CD4-positive, alpha-beta T cell treated with Interleukin-6 at 100 ng/mL for 8 hours (primary cell): ENCODE measurements around the gene ARHGAP15.

Experiments used
- DNase-seq: peaks from one replicate; pipeline ENCODE4 v3.0.0-alpha.2; 2020; ENCODE audit warnings: mixed read lengths, low spot score

Gene ARHGAP15

GRCh38 chr2:143263066-143263625 lies 133.9 kb downstream of the ARHGAP15 start:
- no peak for DNase-seq

GRCh38 chr2:143264851-143265250 lies 135.6 kb downstream of the ARHGAP15 start:
- no peak for DNase-seq

GRCh38 chr2:143279672-143280071 lies 150.5 kb downstream of the ARHGAP15 start:
- DNase-seq: no peak

- no peak for DNase-seq
These were observed 151.0 kb downstream of the ARHGAP15 start for GRCh38 chr2:143280097-143280757.

- DNase-seq: no peak
These were observed 153.5 kb downstream of the ARHGAP15 start for GRCh38 chr2:143282684-143283083.

- peak; percentile 41 for DNase-seq
These were observed 155.0 kb downstream of the ARHGAP15 start for GRCh38 chr2:143284087-143284675.

- no peak for DNase-seq
These were observed 159.8 kb downstream of the ARHGAP15 start for GRCh38 chr2:143289025-143289424.

- no peak for DNase-seq
These were observed 161.0 kb downstream of the ARHGAP15 start for GRCh38 chr2:143290221-143290620.

GRCh38 chr2:143294068-143294467 lies 164.8 kb downstream of the ARHGAP15 start:
- no peak for DNase-seq

- DNase-seq: no peak
These were observed 166.9 kb downstream of the ARHGAP15 start for GRCh38 chr2:143296089-143296488.

- no peak for DNase-seq
These were observed 168.0 kb downstream of the ARHGAP15 start for GRCh38 chr2:143297182-143297581.

GRCh38 chr2:143300536-143300935 lies 171.3 kb downstream of the ARHGAP15 start:
- DNase-seq: no peak

- no peak for DNase-seq
These were observed 182.2 kb downstream of the ARHGAP15 start for GRCh38 chr2:143311426-143311825.

- no peak for DNase-seq
These were observed 183.2 kb downstream of the ARHGAP15 start for GRCh38 chr2:143312441-143312840.

- no peak for DNase-seq
These were observed 184.6 kb downstream of the ARHGAP15 start for GRCh38 chr2:143313861-143314260.

- no peak for DNase-seq
These were observed 192.8 kb downstream of the ARHGAP15 start for GRCh38 chr2:143321994-143322393.

GRCh38 chr2:143329288-143329687 lies 200.1 kb downstream of the ARHGAP15 start:
- DNase-seq: no peak

GRCh38 chr2:143333168-143333791 lies 204.1 kb downstream of the ARHGAP15 start:
- no peak for DNase-seq

- DNase-seq: no peak
These were observed 204.6 kb downstream of the ARHGAP15 start for GRCh38 chr2:143333847-143334246.

- DNase-seq: no peak
These were observed 205.6 kb downstream of the ARHGAP15 start for GRCh38 chr2:143334837-143335236.

GRCh38 chr2:143336719-143337210 lies 207.5 kb downstream of the ARHGAP15 start:
- DNase-seq: no peak

GRCh38 chr2:143341478-143341877 lies 212.3 kb downstream of the ARHGAP15 start:
- no peak for DNase-seq

- no peak for DNase-seq
These were observed 215.6 kb downstream of the ARHGAP15 start for GRCh38 chr2:143344780-143345179.
